ENCODE data around the gene MRPL51. TPM values are rescaled to one million over a fixed set of nuclear protein-coding genes. Genes with fewer than 3 reads are reported as not detected.
"Not testable (repeated sequence)": the region's sequence is repeated elsewhere in the genome, so short reads cannot be mapped to it uniquely, and the experiment has no call there.

Gene MRPL51
- total RNA-seq, 4 donors from 2014 or later: 2.6 to 49.7 (median 40.9) TPM

DNA sequence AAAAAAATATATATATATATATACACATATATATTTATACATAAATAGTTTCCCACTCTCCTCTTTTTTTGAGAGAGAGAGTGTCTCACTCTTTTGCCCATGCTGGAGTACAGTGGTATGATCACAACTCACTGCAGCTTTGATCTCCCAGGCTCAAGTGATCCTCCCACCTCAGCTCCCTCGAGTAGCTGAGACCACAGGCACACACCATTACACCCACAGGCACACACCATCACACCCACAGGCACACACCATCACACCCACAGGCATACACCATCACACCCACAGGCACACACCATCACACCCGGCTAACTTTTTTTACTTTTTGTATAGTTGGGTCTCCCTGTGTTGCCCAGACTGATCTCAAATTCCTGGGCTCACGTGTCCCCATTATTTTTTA, 27.1 kb upstream of the MRPL51 start:
- peaks cover 0 to 70% (median 35%) of the 10 kb centered on the region in 4 donors for H3K36me3 ChIP-seq
- WGBS, 2 donors (ENCODE audit: low coverage in 1 of 2): 86 to 95% methylated on average over 2 to 3 of the region's 3 CpGs
- no peak for DNase-seq
- H3K27ac ChIP-seq: no peak overlapping the region
- no peaks in the 10 kb centered on the region for H3K27me3 ChIP-seq
- H3K9me3 ChIP-seq: no peaks in the 10 kb centered on the region
- in situ Hi-C loops (cut with MboI; ENCODE audit: low pct_ligation_motif_present in 1 of 4, low pct_unique_long_range_greater_than_20kb in 1 of 4, low sequenced_read_pairs in 3 of 4): no loop called here
- no peaks in the 10 kb centered on the region for H3K4me1 ChIP-seq
- TF ChIP-seq POLR2AphosphoS5 (IDR thresholded peaks at IDR 0.05) (no peak), POLR2A (IDR thresholded peaks at IDR 0.05) (no peak), CTCF (IDR thresholded peaks at IDR 0.05) (no peak), EP300 (IDR thresholded peaks at IDR 0.05; ENCODE audit: low read depth) (no peak)
- intact Hi-C loops (cut with DNase I; ENCODE audit: low total_unique reads): no loop called here
- no peak overlapping the region for H3K4me3 ChIP-seq

DNA sequence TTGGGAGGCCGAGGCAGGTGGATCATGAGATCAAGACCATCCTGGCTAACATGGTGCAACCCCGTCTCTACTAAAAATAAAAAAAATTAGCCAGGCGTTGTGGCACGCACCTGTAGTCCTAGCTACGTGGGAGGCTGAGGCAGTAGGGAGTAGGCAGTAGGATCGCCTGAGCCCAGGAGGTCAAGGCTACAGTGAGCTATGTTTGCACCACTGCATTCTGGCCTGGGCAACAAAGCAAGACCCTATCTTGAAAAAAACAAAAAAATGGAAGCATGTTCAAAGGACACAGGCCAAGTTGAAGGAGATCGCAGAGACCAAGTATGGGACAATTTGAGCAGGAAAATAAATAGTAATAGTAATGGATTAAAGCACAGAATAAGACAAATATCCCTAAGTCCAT, 15.0 kb upstream of the MRPL51 start:
- no peak for DNase-seq
- Histone ChIP-seq H3K27me3 (no peaks in the 10 kb centered on the region), H3K36me3 (peaks cover 0 to 15% (median 6%) of the 10 kb centered on the region in 4 donors), H3K4me1 (no peaks in the 10 kb centered on the region), H3K27ac (no peak overlapping the region), H3K4me3 (no peak overlapping the region), H3K9me3 (no peaks in the 10 kb centered on the region)
- intact Hi-C loops (cut with DNase I; ENCODE audit: low total_unique reads) (no loop called here), in situ Hi-C loops (cut with MboI; ENCODE audit: low pct_ligation_motif_present in 1 of 4, low pct_unique_long_range_greater_than_20kb in 1 of 4, low sequenced_read_pairs in 3 of 4) (no loop called here)
- TF ChIP-seq POLR2A (IDR thresholded peaks at IDR 0.05) (no peak), EP300 (IDR thresholded peaks at IDR 0.05; ENCODE audit: low read depth) (no peak), CTCF (IDR thresholded peaks at IDR 0.05) (no peak), POLR2AphosphoS5 (IDR thresholded peaks at IDR 0.05) (no peak)
- 50 to 82% methylated on average over 2 to 7 of the region's 7 CpGs for WGBS, 2 donors (ENCODE audit: low coverage in 1 of 2)

DNA sequence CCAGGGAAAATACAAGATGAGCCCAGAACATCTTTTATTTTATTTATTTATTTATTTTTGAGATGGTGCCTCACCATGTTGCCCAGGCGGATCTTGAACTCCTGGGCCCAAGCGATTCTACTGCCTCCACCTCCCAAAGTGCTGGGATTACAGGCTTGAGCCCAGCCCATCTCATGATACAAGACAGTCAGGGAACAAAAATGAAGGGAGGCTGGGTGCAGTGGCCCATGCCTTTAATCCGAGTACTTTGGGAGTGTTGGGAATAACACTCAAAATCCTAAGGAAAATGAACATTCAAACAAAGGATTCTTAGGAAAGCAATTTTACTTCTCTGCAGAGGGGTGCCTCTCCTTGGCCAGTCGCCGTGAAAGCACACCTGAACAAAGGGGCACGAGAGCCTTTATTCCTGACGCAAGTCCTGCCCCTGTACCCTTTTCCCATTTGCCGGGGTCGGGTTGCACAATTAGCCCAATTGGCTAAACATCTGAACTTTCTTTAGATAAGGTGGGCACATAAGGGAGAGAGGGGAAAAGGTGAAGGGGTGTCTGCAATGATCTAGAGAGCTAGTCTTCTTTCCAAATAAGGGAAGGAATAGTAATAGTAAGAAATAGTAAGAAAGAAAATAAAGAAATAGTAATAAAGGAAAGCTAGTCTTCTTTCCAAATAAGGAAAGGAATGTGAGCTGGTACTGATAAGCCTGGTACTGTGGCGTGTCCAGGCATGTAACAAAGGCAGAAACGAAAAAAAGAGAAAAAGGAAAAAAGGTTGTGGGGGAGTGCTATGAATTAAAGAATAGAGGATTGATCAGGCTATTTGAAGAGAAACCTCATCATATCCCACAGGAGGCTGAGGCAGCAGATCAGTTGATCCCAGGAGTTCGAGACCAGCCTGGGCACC, 14.3 kb upstream of the MRPL51 start:
- Histone ChIP-seq H3K27me3 (no peaks in the 10 kb centered on the region), H3K4me3 (no peak overlapping the region), H3K9me3 (no peaks in the 10 kb centered on the region), H3K4me1 (no peaks in the 10 kb centered on the region), H3K36me3 (peaks cover 0 to 9% (median 3%) of the 10 kb centered on the region in 4 donors), H3K27ac (no peak overlapping the region)
- intact Hi-C loops (cut with DNase I; ENCODE audit: low total_unique reads) (no loop called here), in situ Hi-C loops (cut with MboI; ENCODE audit: low pct_ligation_motif_present in 1 of 4, low pct_unique_long_range_greater_than_20kb in 1 of 4, low sequenced_read_pairs in 3 of 4) (no loop called here)
- TF ChIP-seq POLR2A (IDR thresholded peaks at IDR 0.05): no peak
- no peak for DNase-seq
- WGBS, 2 donors (ENCODE audit: low coverage in 1 of 2): 90 to 93% methylated on average over 10 to 12 of the region's 12 CpGs

GRCh38 chr12:6500466-6500865, 7.4 kb upstream of the MRPL51 start:
- no peaks in the 10 kb centered on the region for H3K9me3 ChIP-seq
- peaks cover 0 to 5% (median 0%) of the 10 kb centered on the region in 4 donors for H3K36me3 ChIP-seq
- 92 to 100% methylated on average over 1 to 2 of the region's 2 CpGs for WGBS, 2 donors (ENCODE audit: low coverage in 1 of 2)

GRCh38 chr12:6497291-6497690, 4.2 kb upstream of the MRPL51 start:
- DNase-seq; H3K36me3 ChIP-seq; H3K27ac ChIP-seq; H3K9me3 ChIP-seq; intact Hi-C loops (cut with DNase I; ENCODE audit: low total_unique reads); H3K4me3 ChIP-seq; in situ Hi-C loops (cut with MboI; ENCODE audit: low pct_ligation_motif_present in 1 of 4, low pct_unique_long_range_greater_than_20kb in 1 of 4, low sequenced_read_pairs in 3 of 4); H3K27me3 ChIP-seq: not testable (repeated sequence)
- 38 to 82% methylated on average over 2 to 3 of the region's 3 CpGs for WGBS, 2 donors (ENCODE audit: low coverage in 1 of 2)
- H3K4me1 ChIP-seq: peaks cover 8 to 20% (median 18%) of the 10 kb centered on the region in 4 donors

More at GRCh38 chr12:6500466-6500865, 7.4 kb upstream of the MRPL51 start:
- H3K4me1 ChIP-seq: peaks cover 0 to 3% (median 2%) of the 10 kb centered on the region in 4 donors
- DNase-seq: no peak
- H3K27me3 ChIP-seq: no peaks in the 10 kb centered on the region
- in situ Hi-C loops (cut with MboI; ENCODE audit: low pct_ligation_motif_present in 1 of 4, low pct_unique_long_range_greater_than_20kb in 1 of 4, low sequenced_read_pairs in 3 of 4) (no loop called here), intact Hi-C loops (cut with DNase I; ENCODE audit: low total_unique reads) (no loop called here)
- H3K27ac ChIP-seq: no peak overlapping the region
- TF ChIP-seq POLR2AphosphoS5 (IDR thresholded peaks at IDR 0.05) (no peak), EP300 (IDR thresholded peaks at IDR 0.05; ENCODE audit: low read depth) (no peak), CTCF (IDR thresholded peaks at IDR 0.05) (no peak), POLR2A (IDR thresholded peaks at IDR 0.05) (no peak)
- H3K4me3 ChIP-seq: no peak overlapping the region
